ENCODE measurements around the gene PTGES. TPM values are rescaled to one million over a fixed set of nuclear protein-coding genes. Genes with fewer than 3 reads are reported as not detected.

Gene PTGES
- total RNA-seq, 1 donor from 2014 or later, result 2.5 TPM

DNA sequence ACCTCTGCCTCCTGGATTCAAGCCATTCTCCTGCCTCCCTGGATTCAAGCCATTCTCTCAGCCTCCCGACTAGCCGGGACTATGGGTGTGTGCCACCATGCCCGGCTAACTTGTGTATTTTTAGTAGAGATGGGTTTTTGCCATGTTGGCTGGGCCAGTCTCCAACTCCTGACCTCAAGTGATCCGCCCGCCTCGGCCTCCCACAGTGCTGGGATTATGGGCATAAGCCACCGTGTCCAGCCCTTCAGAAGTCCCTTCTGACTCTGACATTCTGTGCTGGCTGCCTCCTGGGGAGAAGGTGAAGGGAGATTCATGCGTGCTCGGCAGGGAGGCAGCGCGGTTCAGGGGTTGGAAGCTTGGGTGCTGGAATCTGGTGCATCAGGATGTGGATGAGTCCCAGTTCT is 58.6 kb downstream of the PTGES start:
- no peak overlapping the region for H3K4me3 ChIP-seq (ENCODE audit: insufficient read depth, low read depth, low read length)
- no peaks in the 10 kb centered on the region for H3K79me2 ChIP-seq (ENCODE audit: insufficient read depth, low read length)
- H4K20me1 ChIP-seq (ENCODE audit: insufficient read depth, low read length), result no peaks in the 10 kb centered on the region
- peaks cover 10% of the 10 kb centered on the region for H3K27me3 ChIP-seq (ENCODE audit: insufficient read depth, low read length)
- DNase-seq (ENCODE audit: low read depth) (no peak), FAIRE-seq (no peak)
- no peak overlapping the region for H3K9ac ChIP-seq (ENCODE audit: low read length)
- peaks cover 38% of the 10 kb centered on the region for H3K27me3 Mint-ChIP-seq (ENCODE audit: low read depth, unreplicated experiment)
- H3K4me3 Mint-ChIP-seq (ENCODE audit: unreplicated experiment), result no peak overlapping the region
- H3K4me1 ChIP-seq (ENCODE audit: insufficient read depth, low read length), result peaks cover 11% of the 10 kb centered on the region
- H3K4me2 ChIP-seq (ENCODE audit: low read length), result no peak overlapping the region
- no peaks in the 10 kb centered on the region for H3K9me3 ChIP-seq (ENCODE audit: insufficient read depth, low read depth, low read length)
- H3K27ac ChIP-seq (ENCODE audit: low read depth, low read length), result no peak overlapping the region
- H3K4me1 Mint-ChIP-seq (ENCODE audit: low read depth, unreplicated experiment), result no peaks in the 10 kb centered on the region
- no peaks in the 10 kb centered on the region for H3K36me3 ChIP-seq (ENCODE audit: insufficient read depth, low read length)
- peaks cover 3% of the 10 kb centered on the region for H3K9me3 Mint-ChIP-seq (ENCODE audit: unreplicated experiment)
- H3K36me3 Mint-ChIP-seq (ENCODE audit: low read depth, unreplicated experiment), result no peaks in the 10 kb centered on the region
- TF ChIP-seq EZH2 (IDR thresholded peaks at IDR 0.05; ENCODE audit: insufficient read depth, low read length) (no peak), CTCF (IDR thresholded peaks at IDR 0.05; ENCODE audit: insufficient read depth, low read depth, low read length) (no peak)
- H2AFZ ChIP-seq (ENCODE audit: low read depth, low read length), result no peak overlapping the region
- H3K27ac Mint-ChIP-seq (ENCODE audit: unreplicated experiment), result no peak overlapping the region

DNA sequence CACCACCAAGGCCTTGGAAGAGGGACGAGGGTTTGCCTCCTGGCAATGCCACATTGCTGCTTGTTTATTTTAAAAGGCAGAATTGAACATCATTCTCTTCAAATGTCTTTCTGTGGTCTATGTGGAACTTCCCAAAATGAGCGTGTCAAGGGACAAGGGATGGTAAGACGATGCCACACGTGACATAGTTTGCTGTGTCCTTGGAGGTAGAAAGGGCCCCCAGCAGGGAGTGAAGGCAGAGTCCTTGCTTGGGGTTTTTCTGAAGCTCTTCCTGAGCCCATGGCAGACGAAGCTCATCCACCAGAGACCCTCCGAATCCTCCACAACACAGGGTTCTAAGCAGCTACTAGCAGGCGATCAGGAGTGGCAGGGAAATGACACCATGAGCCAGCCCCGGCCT is 59.1 kb downstream of the PTGES start:
- Histone ChIP-seq H3K9ac (ENCODE audit: low read length) (no peak overlapping the region), H3K9me3 (ENCODE audit: insufficient read depth, low read depth, low read length) (no peaks in the 10 kb centered on the region), H3K79me2 (ENCODE audit: insufficient read depth, low read length) (no peaks in the 10 kb centered on the region), H3K4me2 (ENCODE audit: low read length) (no peak overlapping the region), H3K27ac (ENCODE audit: low read depth, low read length) (no peak overlapping the region), H2AFZ (ENCODE audit: low read depth, low read length) (no peak overlapping the region), H3K27me3 (ENCODE audit: insufficient read depth, low read length) (peaks cover 12% of the 10 kb centered on the region), H3K4me3 (ENCODE audit: insufficient read depth, low read depth, low read length) (no peak overlapping the region), H3K36me3 (ENCODE audit: insufficient read depth, low read length) (no peaks in the 10 kb centered on the region), H3K4me1 (ENCODE audit: insufficient read depth, low read length) (peaks cover 11% of the 10 kb centered on the region), H4K20me1 (ENCODE audit: insufficient read depth, low read length) (no peaks in the 10 kb centered on the region)
- Mint-ChIP-seq H3K27ac (ENCODE audit: unreplicated experiment) (no peak overlapping the region), H3K4me3 (ENCODE audit: unreplicated experiment) (no peak overlapping the region), H3K36me3 (ENCODE audit: low read depth, unreplicated experiment) (no peaks in the 10 kb centered on the region), H3K9me3 (ENCODE audit: unreplicated experiment) (peaks cover 3% of the 10 kb centered on the region), H3K4me1 (ENCODE audit: low read depth, unreplicated experiment) (no peaks in the 10 kb centered on the region), H3K27me3 (ENCODE audit: low read depth, unreplicated experiment) (peaks cover 39% of the 10 kb centered on the region)
- FAIRE-seq (no peak), DNase-seq (ENCODE audit: low read depth) (no peak)
- TF ChIP-seq CTCF (IDR thresholded peaks at IDR 0.05; ENCODE audit: insufficient read depth, low read depth, low read length) (no peak), EZH2 (IDR thresholded peaks at IDR 0.05; ENCODE audit: insufficient read depth, low read length) (no peak)

DNA sequence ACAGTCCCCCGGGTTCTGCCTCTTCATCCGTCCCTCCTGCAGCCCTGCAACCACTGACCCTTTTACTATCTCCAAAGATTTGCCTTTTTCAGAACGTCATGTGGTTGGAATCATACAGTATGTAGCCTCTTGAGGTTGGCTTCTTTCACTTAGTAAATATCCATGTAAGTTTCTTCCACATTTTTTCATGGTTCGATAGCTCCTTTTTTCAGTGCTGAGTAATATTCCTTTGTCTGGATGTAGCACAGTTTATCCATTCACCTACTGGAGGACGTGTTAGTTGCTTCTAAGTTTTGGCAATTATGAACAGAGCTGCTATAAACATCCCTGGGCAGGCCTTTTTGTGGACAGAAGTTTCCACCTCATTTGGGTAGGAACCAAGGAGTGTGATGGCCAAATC is 60.3 kb downstream of the PTGES start:
- TF ChIP-seq CTCF (IDR thresholded peaks at IDR 0.05; ENCODE audit: insufficient read depth, low read depth, low read length) (no peak), EZH2 (IDR thresholded peaks at IDR 0.05; ENCODE audit: insufficient read depth, low read length) (no peak)
- no peaks in the 10 kb centered on the region for H3K36me3 ChIP-seq (ENCODE audit: insufficient read depth, low read length)
- H3K4me1 ChIP-seq (ENCODE audit: insufficient read depth, low read length), result peaks cover 7% of the 10 kb centered on the region
- no peaks in the 10 kb centered on the region for H3K79me2 ChIP-seq (ENCODE audit: insufficient read depth, low read length)
- no peak overlapping the region for H3K4me3 ChIP-seq (ENCODE audit: insufficient read depth, low read depth, low read length)
- Mint-ChIP-seq H3K4me3 (ENCODE audit: unreplicated experiment) (no peak overlapping the region), H3K4me1 (ENCODE audit: low read depth, unreplicated experiment) (no peaks in the 10 kb centered on the region), H3K27ac (ENCODE audit: unreplicated experiment) (no peak overlapping the region), H3K9me3 (ENCODE audit: unreplicated experiment) (peaks cover 3% of the 10 kb centered on the region), H3K36me3 (ENCODE audit: low read depth, unreplicated experiment) (no peaks in the 10 kb centered on the region), H3K27me3 (ENCODE audit: low read depth, unreplicated experiment) (peaks cover 44% of the 10 kb centered on the region)
- DNase-seq (ENCODE audit: low read depth) (no peak), FAIRE-seq (no peak)
- no peak overlapping the region for H3K4me2 ChIP-seq (ENCODE audit: low read length)
- no peak overlapping the region for H2AFZ ChIP-seq (ENCODE audit: low read depth, low read length)
- no peaks in the 10 kb centered on the region for H3K9me3 ChIP-seq (ENCODE audit: insufficient read depth, low read depth, low read length)
- H4K20me1 ChIP-seq (ENCODE audit: insufficient read depth, low read length), result no peaks in the 10 kb centered on the region
- no peak overlapping the region for H3K27ac ChIP-seq (ENCODE audit: low read depth, low read length)
- H3K27me3 ChIP-seq (ENCODE audit: insufficient read depth, low read length), result peaks cover 15% of the 10 kb centered on the region
- no peak overlapping the region for H3K9ac ChIP-seq (ENCODE audit: low read length)

Other genes with a start within 250 kb of the PTGES start
- gene C9orf50, start 131.9 kb downstream of the PTGES start, total RNA-seq, result 0.41 TPM in 1 of 2 replicates, not detected in the other
- 54.0 and 55.1 TPM in 2 replicates for gene NTMT1, start 126.9 kb downstream of the PTGES start, total RNA-seq
- 21.7 and 24.3 TPM in 2 replicates for gene ASB6, start 110.9 kb downstream of the PTGES start, total RNA-seq
- not detected in 2 replicates for gene PRRX2, start 87.4 kb downstream of the PTGES start, total RNA-seq
- gene TOR1B, start 50.1 kb upstream of the PTGES start, total RNA-seq, result 31.6 and 39.4 TPM in 2 replicates
- gene TOR1A, start 71.1 kb upstream of the PTGES start, total RNA-seq, result 65.3 and 67.4 TPM in 2 replicates
- 37.8 and 38.0 TPM in 2 replicates for gene C9orf78, start 82.2 kb upstream of the PTGES start, total RNA-seq
- 24.1 and 24.9 TPM in 2 replicates for gene USP20, start 82.4 kb upstream of the PTGES start, total RNA-seq